Measurements from ENCODE around the gene SEPTIN12. TPM values are rescaled to one million over a fixed set of nuclear protein-coding genes. Genes with fewer than 3 reads are reported as not detected.

Gene SEPTIN12, protein sequence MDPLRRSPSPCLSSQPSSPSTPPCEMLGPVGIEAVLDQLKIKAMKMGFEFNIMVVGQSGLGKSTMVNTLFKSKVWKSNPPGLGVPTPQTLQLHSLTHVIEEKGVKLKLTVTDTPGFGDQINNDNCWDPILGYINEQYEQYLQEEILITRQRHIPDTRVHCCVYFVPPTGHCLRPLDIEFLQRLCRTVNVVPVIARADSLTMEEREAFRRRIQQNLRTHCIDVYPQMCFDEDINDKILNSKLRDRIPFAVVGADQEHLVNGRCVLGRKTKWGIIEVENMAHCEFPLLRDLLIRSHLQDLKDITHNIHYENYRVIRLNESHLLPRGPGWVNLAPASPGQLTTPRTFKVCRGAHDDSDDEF
- 1.8 and 4.7 TPM in 2 replicates for polyA plus RNA-seq
- polyA minus RNA-seq = not detected in 2 replicates

DNA sequence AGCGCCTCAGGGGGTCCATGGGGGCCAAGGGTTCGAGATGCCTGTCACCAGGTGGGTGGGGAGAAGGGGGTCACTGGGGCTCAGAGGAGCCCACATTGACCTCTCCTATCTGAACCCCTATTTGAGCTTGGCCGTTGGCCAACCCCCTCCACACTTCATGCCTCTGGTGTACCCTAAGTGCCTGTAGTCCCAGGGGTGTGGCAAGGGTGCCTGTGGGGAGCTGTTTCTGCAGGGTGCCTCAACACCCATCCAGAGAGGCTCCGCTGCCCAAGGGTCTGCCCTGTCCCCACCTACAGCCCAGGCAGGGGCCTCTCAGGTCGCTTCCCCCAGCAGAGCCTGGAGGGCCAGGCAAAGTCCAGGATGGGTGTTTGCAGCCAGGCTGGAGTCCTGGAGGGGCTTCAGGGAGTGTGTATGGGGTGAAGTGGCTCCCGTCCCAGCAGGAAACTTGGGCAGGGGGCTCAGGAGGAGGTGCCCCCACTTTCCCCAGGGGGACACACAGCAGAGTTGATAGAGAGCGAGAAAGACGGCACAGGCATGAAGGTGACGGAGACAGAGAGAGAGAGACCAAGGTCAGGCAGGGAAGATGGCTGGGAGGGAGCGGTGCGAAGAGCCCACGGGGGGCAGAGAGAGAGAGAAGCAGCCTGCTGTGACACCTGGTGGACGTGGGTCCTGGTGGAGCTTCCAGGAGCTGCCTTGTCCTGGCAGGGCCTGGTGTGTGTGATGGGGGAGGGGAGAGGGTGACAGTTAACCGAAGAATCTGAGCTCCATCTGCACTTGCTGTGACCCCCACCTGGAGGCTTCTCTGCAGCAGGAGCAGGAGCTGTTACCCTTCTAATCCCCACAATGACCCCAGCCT, at the start of gene SEPTIN12:
Gene SEPTIN12, minus strand, starts transcription at position 719 of the 856 bp plus-strand sequence. Its CDS starts 700 bp downstream, at position 19.
- H3K27me3 ChIP-seq (ENCODE audit: insufficient read depth, low read depth, low read length) = no peaks in the 10 kb centered on the region
- no peak within 1 kb of the TSS for H3K4me3 ChIP-seq (ENCODE audit: low read length)
- H3K4me2 ChIP-seq (ENCODE audit: low read length) = no peak within 1 kb of the TSS
- H3K9ac ChIP-seq (ENCODE audit: low read length) = no peak within 1 kb of the TSS
- no peaks in the 10 kb centered on the region for H4K20me1 ChIP-seq (ENCODE audit: insufficient read depth)
- no peaks in the 10 kb centered on the region for H3K9me3 ChIP-seq (ENCODE audit: low read length)
- H2AFZ ChIP-seq (ENCODE audit: low read depth, low read length) = no peak within 1 kb of the TSS
- H3K79me2 ChIP-seq (replicated peaks; ENCODE audit: insufficient read depth, low read length) = no peaks in the 10 kb centered on the region
- no peaks in the 10 kb centered on the region for H3F3A ChIP-seq (ENCODE audit: insufficient read depth, low read length, poor library complexity, severe bottlenecking)
- TF ChIP-seq SMC3 (conservative IDR thresholded peaks at IDR 0.05; ENCODE audit: poor library complexity) (no peak), EZH2 (IDR thresholded peaks at IDR 0.05; ENCODE audit: borderline replicate concordance, insufficient read depth, low read length, poor library complexity, severe bottlenecking) (no peak), POLR2AphosphoS5 (IDR thresholded peaks at IDR 0.05) (no peak), MXI1 (conservative IDR thresholded peaks at IDR 0.05; ENCODE audit: poor library complexity, severe bottlenecking) (no peak), TAF1 (IDR thresholded peaks at IDR 0.05; ENCODE audit: low read depth) (no peak), RAD21 (conservative IDR thresholded peaks at IDR 0.05) (no peak), EP300 (conservative IDR thresholded peaks at IDR 0.05; ENCODE audit: poor library complexity, severe bottlenecking) (no peak)
- TF ChIP-seq, protein P1, sequence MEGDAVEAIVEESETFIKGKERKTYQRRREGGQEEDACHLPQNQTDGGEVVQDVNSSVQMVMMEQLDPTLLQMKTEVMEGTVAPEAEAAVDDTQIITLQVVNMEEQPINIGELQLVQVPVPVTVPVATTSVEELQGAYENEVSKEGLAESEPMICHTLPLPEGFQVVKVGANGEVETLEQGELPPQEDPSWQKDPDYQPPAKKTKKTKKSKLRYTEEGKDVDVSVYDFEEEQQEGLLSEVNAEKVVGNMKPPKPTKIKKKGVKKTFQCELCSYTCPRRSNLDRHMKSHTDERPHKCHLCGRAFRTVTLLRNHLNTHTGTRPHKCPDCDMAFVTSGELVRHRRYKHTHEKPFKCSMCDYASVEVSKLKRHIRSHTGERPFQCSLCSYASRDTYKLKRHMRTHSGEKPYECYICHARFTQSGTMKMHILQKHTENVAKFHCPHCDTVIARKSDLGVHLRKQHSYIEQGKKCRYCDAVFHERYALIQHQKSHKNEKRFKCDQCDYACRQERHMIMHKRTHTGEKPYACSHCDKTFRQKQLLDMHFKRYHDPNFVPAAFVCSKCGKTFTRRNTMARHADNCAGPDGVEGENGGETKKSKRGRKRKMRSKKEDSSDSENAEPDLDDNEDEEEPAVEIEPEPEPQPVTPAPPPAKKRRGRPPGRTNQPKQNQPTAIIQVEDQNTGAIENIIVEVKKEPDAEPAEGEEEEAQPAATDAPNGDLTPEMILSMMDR (IDR thresholded peaks at IDR 0.05; ENCODE audit: poor library complexity, severe bottlenecking) = no peak
- TF ChIP-seq, protein P2, sequence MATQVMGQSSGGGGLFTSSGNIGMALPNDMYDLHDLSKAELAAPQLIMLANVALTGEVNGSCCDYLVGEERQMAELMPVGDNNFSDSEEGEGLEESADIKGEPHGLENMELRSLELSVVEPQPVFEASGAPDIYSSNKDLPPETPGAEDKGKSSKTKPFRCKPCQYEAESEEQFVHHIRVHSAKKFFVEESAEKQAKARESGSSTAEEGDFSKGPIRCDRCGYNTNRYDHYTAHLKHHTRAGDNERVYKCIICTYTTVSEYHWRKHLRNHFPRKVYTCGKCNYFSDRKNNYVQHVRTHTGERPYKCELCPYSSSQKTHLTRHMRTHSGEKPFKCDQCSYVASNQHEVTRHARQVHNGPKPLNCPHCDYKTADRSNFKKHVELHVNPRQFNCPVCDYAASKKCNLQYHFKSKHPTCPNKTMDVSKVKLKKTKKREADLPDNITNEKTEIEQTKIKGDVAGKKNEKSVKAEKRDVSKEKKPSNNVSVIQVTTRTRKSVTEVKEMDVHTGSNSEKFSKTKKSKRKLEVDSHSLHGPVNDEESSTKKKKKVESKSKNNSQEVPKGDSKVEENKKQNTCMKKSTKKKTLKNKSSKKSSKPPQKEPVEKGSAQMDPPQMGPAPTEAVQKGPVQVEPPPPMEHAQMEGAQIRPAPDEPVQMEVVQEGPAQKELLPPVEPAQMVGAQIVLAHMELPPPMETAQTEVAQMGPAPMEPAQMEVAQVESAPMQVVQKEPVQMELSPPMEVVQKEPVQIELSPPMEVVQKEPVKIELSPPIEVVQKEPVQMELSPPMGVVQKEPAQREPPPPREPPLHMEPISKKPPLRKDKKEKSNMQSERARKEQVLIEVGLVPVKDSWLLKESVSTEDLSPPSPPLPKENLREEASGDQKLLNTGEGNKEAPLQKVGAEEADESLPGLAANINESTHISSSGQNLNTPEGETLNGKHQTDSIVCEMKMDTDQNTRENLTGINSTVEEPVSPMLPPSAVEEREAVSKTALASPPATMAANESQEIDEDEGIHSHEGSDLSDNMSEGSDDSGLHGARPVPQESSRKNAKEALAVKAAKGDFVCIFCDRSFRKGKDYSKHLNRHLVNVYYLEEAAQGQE (IDR thresholded peaks at IDR 0.05; ENCODE audit: borderline replicate concordance) = no peak
- no peak within 1 kb of the TSS for H3K27ac ChIP-seq (ENCODE audit: low read length)
- no peaks in the 10 kb centered on the region for H3K36me3 ChIP-seq (ENCODE audit: insufficient read depth, low read length)
- no peaks in the 10 kb centered on the region for H3K9me2 ChIP-seq (ENCODE audit: insufficient read depth, low read length)

DNA sequence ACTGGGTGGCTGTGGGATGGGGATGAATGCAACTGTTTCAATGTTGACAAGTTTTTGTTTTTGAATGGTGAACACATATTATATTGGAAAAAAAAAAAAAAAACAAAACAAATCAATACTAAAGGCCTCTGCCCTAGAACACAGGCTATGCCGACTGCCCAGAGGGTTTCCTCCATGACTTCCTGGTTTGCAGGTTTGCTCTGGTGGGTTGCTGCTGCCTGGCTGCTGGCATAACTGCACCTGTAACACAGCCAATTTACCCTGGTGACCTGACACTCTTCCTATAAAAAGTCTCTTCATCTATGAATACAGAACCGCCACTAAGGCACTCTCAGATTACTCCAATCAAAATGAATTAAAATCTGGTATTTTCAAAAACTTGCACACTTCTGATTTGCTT, 48.6 kb upstream of the SEPTIN12 start:
- no peak overlapping the region for H3K27ac ChIP-seq (ENCODE audit: low read length)
- no peaks in the 10 kb centered on the region for H3K9me2 ChIP-seq (ENCODE audit: insufficient read depth, low read length)
- H3K9me3 ChIP-seq (ENCODE audit: low read length) = no peaks in the 10 kb centered on the region
- H3K9ac ChIP-seq (ENCODE audit: low read length) = no peak overlapping the region
- no peaks in the 10 kb centered on the region for H4K20me1 ChIP-seq (ENCODE audit: insufficient read depth)
- no peaks in the 10 kb centered on the region for H3K36me3 ChIP-seq (ENCODE audit: insufficient read depth, low read length)
- H3K4me2 ChIP-seq (ENCODE audit: low read length) = no peak overlapping the region
- no peaks in the 10 kb centered on the region for H3F3A ChIP-seq (ENCODE audit: insufficient read depth, low read length, poor library complexity, severe bottlenecking)
- no peaks in the 10 kb centered on the region for H3K79me2 ChIP-seq (replicated peaks; ENCODE audit: insufficient read depth, low read length)
- H3K27me3 ChIP-seq (ENCODE audit: insufficient read depth, low read depth, low read length) = no peaks in the 10 kb centered on the region
- no peak overlapping the region for H2AFZ ChIP-seq (ENCODE audit: low read depth, low read length)
- TF ChIP-seq RAD21 (conservative IDR thresholded peaks at IDR 0.05) (no peak), SMC3 (conservative IDR thresholded peaks at IDR 0.05; ENCODE audit: poor library complexity) (no peak), EZH2 (IDR thresholded peaks at IDR 0.05; ENCODE audit: borderline replicate concordance, insufficient read depth, low read length, poor library complexity, severe bottlenecking) (no peak), MXI1 (conservative IDR thresholded peaks at IDR 0.05; ENCODE audit: poor library complexity, severe bottlenecking) (no peak), EP300 (conservative IDR thresholded peaks at IDR 0.05; ENCODE audit: poor library complexity, severe bottlenecking) (no peak), TAF1 (IDR thresholded peaks at IDR 0.05; ENCODE audit: low read depth) (no peak), POLR2AphosphoS5 (IDR thresholded peaks at IDR 0.05) (no peak)
- TF ChIP-seq, protein P2 (IDR thresholded peaks at IDR 0.05; ENCODE audit: borderline replicate concordance) = no peak
- TF ChIP-seq, protein P1 (IDR thresholded peaks at IDR 0.05; ENCODE audit: poor library complexity, severe bottlenecking) = no peak
- H3K4me3 ChIP-seq (ENCODE audit: low read length) = no peak overlapping the region

Measured in neural cell (in vitro differentiated cells).